Measurements from ENCODE around the gene POLA1. TPM values are rescaled to one million over a fixed set of nuclear protein-coding genes. Genes with fewer than 3 reads are reported as not detected.

The POLA1 gene
- polyA plus RNA-seq, 1 experiment = 2.5 TPM

- H3K36me3 ChIP-seq (ENCODE audit: control insufficient read depth, insufficient read depth, low read length) = no peaks in the 10 kb centered on the region
- ChIA-PET CTCF (interaction anchor here (0.7 to 1.0 kb wide), 4 partner anchors 14 to 181 kb away, joined by 3 to 5 read pairs (median 3); no protein-coding TSS in a partner anchor), POLR2A (no interaction called here)
- DNase-seq (ENCODE audit: low read depth) = no peak
- peaks cover 40% of the 10 kb centered on the region for H3K27me3 ChIP-seq (ENCODE audit: control insufficient read depth, insufficient read depth, low read length)
- TF ChIP-seq CTCF (IDR thresholded peaks at IDR 0.05; ENCODE audit: insufficient read depth, low read depth, low read length) = no peak
- H3K4me3 ChIP-seq (ENCODE audit: low read depth, low read length) = no peak overlapping the region
These were observed 326.1 kb downstream of the POLA1 start for GRCh38 chrX:25019707-25020390.

DNA sequence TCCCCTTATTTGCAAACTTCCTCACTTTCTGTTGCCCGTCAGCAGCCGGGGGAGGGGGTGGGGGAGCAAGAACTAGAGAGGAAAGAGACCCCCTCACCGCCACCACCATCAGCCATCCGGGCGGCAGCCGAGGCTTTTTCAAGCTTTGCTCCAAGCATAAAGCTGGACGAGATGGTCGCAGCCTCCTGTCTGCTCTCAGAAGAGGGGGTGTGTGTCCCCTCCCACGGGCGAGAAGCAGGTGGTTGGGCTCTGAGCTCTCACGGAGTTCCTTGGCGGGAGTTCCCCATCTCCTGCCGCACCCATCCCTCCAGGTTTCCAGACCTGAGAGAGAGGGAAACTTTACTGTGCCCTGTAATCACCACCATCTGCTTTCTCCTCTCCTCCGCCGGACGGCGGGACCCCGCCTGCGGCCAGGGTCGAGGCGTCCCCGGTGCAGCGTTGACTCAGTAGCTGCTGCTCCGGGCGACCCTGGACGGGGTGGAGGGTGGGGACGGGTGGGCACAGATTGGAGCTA is 326.7 kb downstream of the POLA1 start:
- Histone ChIP-seq H3K36me3 (ENCODE audit: control insufficient read depth, insufficient read depth, low read length) (no peaks in the 10 kb centered on the region), H3K27me3 (ENCODE audit: control insufficient read depth, insufficient read depth, low read length) (peaks cover 35% of the 10 kb centered on the region), H3K4me3 (ENCODE audit: low read depth, low read length) (no peak overlapping the region)
- POLR2A ChIA-PET = no interaction called here
- no peak for TF ChIP-seq CTCF (IDR thresholded peaks at IDR 0.05; ENCODE audit: insufficient read depth, low read depth, low read length)
- DNase-seq (ENCODE audit: low read depth) = no peak
- CTCF ChIA-PET = interaction anchor here (0.7 to 1.0 kb wide), 3 partner anchors 21 to 182 kb away, joined by 3 to 5 read pairs (median 3); no protein-coding TSS in a partner anchor

DNA sequence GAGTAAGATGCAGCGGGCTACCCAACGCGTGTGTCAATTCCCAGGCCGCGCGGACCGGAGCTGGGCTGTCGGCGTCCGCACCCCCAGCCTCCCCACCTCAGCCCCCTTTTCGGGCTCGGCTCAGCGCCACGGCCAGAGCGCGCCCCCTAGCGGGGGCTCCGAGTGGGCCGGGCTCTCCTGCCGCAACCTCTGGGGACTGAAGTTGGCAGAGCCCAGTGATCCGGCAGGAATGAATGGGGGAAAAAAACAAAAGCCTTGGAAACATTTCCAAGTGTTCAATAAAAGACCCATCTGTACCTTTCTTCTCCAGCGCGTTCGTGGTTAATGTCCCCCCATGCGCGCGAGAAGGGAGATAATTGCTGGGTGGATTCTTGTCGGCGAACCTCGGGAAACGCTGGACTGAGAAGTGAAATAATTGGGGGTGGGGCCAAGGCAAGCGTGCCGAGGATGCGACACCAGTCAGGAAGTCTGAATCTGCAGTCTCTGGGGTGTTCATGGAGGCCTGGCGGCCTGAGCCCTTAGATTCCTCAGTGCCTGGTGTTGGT is 327.3 kb downstream of the POLA1 start:
- peaks cover 35% of the 10 kb centered on the region for H3K27me3 ChIP-seq (ENCODE audit: control insufficient read depth, insufficient read depth, low read length)

GRCh38 chrX:25022499-25023325 is 329.0 kb downstream of the POLA1 start:
- DNase-seq (ENCODE audit: low read depth) = no peak
- ChIA-PET CTCF (interaction anchor here (1.1 kb wide), 2 partner anchors 184 to 270 kb away, joined by 3 read pairs; no protein-coding TSS in a partner anchor), POLR2A (no interaction called here)
- no peak overlapping the region for H3K4me3 ChIP-seq (ENCODE audit: low read depth, low read length)
- no peak for TF ChIP-seq CTCF (IDR thresholded peaks at IDR 0.05; ENCODE audit: insufficient read depth, low read depth, low read length)
- H3K36me3 ChIP-seq (ENCODE audit: control insufficient read depth, insufficient read depth, low read length) = no peaks in the 10 kb centered on the region
- H3K27me3 ChIP-seq (ENCODE audit: control insufficient read depth, insufficient read depth, low read length) = peaks cover 23% of the 10 kb centered on the region

More for the DNA sequence above, 327.3 kb downstream of the POLA1 start:
- Histone ChIP-seq H3K4me3 (ENCODE audit: low read depth, low read length) (no peak overlapping the region), H3K36me3 (ENCODE audit: control insufficient read depth, insufficient read depth, low read length) (no peaks in the 10 kb centered on the region)
- ChIA-PET POLR2A (no interaction called here), CTCF (interaction anchor here (0.7 to 1.0 kb wide), 4 partner anchors 21 to 182 kb away, joined by 3 to 5 read pairs (median 3); no protein-coding TSS in a partner anchor)
- no peak for DNase-seq (ENCODE audit: low read depth)
- TF ChIP-seq CTCF (IDR thresholded peaks at IDR 0.05; ENCODE audit: insufficient read depth, low read depth, low read length) = peak; percentile 52

DNA sequence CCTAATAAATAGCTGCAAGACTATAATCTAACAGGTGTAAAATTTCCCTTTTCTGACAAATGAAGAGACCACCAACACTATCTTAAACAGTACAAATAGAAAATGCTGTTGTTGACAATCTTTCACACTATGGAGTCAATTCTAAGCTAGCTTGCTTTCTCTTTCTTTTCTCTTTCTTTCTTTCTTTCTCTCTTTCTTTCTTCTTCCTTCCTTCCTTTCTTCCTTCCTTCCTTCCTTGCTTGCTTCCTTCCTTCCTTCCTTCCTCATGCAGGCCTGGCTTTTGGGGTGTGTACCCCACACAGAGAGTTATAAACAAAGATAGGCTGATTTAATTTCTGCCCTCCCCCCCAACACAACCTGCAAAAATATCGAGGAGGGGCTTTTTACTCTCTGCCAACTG is 330.2 kb downstream of the POLA1 start:
- POLR2A ChIA-PET = no interaction called here
- Histone ChIP-seq H3K36me3 (ENCODE audit: control insufficient read depth, insufficient read depth, low read length) (no peaks in the 10 kb centered on the region), H3K27me3 (ENCODE audit: control insufficient read depth, insufficient read depth, low read length) (peaks cover 23% of the 10 kb centered on the region), H3K4me3 (ENCODE audit: low read depth, low read length) (no peak overlapping the region)
- DNase-seq (ENCODE audit: low read depth) = no peak
- CTCF ChIA-PET = no interaction called here
- TF ChIP-seq CTCF (IDR thresholded peaks at IDR 0.05; ENCODE audit: insufficient read depth, low read depth, low read length) = no peak
